CD14-positive monocyte (primary cell): ENCODE data around the gene MRPS27. TPM values are rescaled to one million over a fixed set of nuclear protein-coding genes. Genes with fewer than 3 reads are reported as not detected.

Experiments
- DNase-seq, 3 donors: peaks; one replicate each; pipeline ENCODE4 v3.0.0-alpha.2; 2011 to 2022
- H2AFZ ChIP-seq: 2 replicates; pipeline ENCODE4 v1.6.0; 2012; ENCODE audit warnings: mild to moderate bottlenecking, low read depth, low read length, inconsistent platforms; ENCODE audit not compliant: insufficient read depth, poor library complexity, severe bottlenecking
- H3K27ac ChIP-seq, 2 donors: 1 replicate in 1 of 2; 2 replicates in 1 of 2; pipeline ENCODE4 v1.5.1; 2012 to 2013; ENCODE audit warnings: low read length in 2 of 2, control low read depth in 1 of 2, inconsistent platforms in 1 of 2, low read depth in 1 of 2, mild to moderate bottlenecking in 1 of 2
- H3K27me3 ChIP-seq, 2 donors: one replicate each; pipeline versions ENCODE4 v1.6.0 to v1.6.1; 2011 to 2013; ENCODE audit warnings: low read length in 2 of 2; ENCODE audit not compliant: control insufficient read depth in 2 of 2, insufficient read depth in 2 of 2
- H3K36me3 ChIP-seq, 2 donors: replicated peaks in 1 of 2; 1 replicate in 1 of 2; 2 replicates in 1 of 2; pipeline versions ENCODE4 v1.5.1 to v1.6.1; 2012 to 2013; ENCODE audit warnings: low read length in 2 of 2, control low read depth in 1 of 2, inconsistent platforms in 1 of 2, mild to moderate bottlenecking in 1 of 2; ENCODE audit not compliant: insufficient read depth in 2 of 2, control insufficient read depth in 1 of 2
- H3K4me1 ChIP-seq, 2 donors: 1 replicate in 1 of 2; 2 replicates in 1 of 2; pipeline versions ENCODE4 v1.5.1 to v1.6.1; 2012 to 2013; ENCODE audit warnings: low read length in 2 of 2, control low read depth in 1 of 2, inconsistent platforms in 1 of 2, mild to moderate bottlenecking in 1 of 2, moderate library complexity in 1 of 2; ENCODE audit not compliant: insufficient read depth in 2 of 2, control insufficient read depth in 1 of 2
- H3K4me2 ChIP-seq: replicated peaks from 2 replicates; pipeline ENCODE3; 2012; ENCODE audit warnings: low read length, moderate library complexity, mild to moderate bottlenecking; ENCODE audit not compliant: poor library complexity, severe bottlenecking; ENCODE audit errors: extremely low read depth
- H3K4me3 ChIP-seq, 3 experiments: fragments of 200-600 bp in 1 of 3; sonication (generic) in 1 of 3; replicated peaks in 1 of 3; 1 replicate in 2 of 3; 2 replicates in 1 of 3; pipeline ENCODE4 v1.5.1; 2011 to 2013; ENCODE audit warnings: low read length in 3 of 3, mild to moderate bottlenecking in 3 of 3, control low read depth in 2 of 3, low read depth in 2 of 3, inconsistent platforms in 1 of 3, moderate library complexity in 1 of 3
- H3K79me2 ChIP-seq: 2 replicates; pipeline ENCODE4 v1.6.0; 2012; ENCODE audit warnings: mild to moderate bottlenecking, control low read depth, inconsistent platforms, low read length, moderate library complexity; ENCODE audit not compliant: insufficient read depth
- H3K9ac ChIP-seq: 2 replicates; pipeline ENCODE4 v1.6.0; 2017; ENCODE audit warnings: low read length, mild to moderate bottlenecking; ENCODE audit not compliant: insufficient read depth, poor library complexity, severe bottlenecking
- H3K9me3 ChIP-seq, 2 donors: replicated peaks in 1 of 2; 1 replicate in 1 of 2; 2 replicates in 1 of 2; pipeline versions ENCODE4 v1.5.1 to v1.6.1; 2012 to 2013; ENCODE audit warnings: low read length in 2 of 2, control low read depth in 1 of 2; ENCODE audit not compliant: control insufficient read depth in 1 of 2, insufficient read depth in 1 of 2
- H4K20me1 ChIP-seq: 2 replicates; pipeline ENCODE4 v1.6.0; 2012; ENCODE audit warnings: mild to moderate bottlenecking, low read length, control low read depth, moderate library complexity; ENCODE audit not compliant: insufficient read depth
- H3K27ac Mint-ChIP-seq, 7 donors: one replicate each; pipeline ENCODE4 v1.8.0; 2020; ENCODE audit warnings: mild to moderate bottlenecking in 7 of 7, mixed read lengths in 7 of 7, moderate library complexity in 6 of 7, inconsistent platforms in 2 of 7
- H3K27me3 Mint-ChIP-seq, 3 donors: one replicate each; pipeline ENCODE4 v1.8.0; 2021 to 2022; ENCODE audit warnings: low read depth in 3 of 3, mild to moderate bottlenecking in 3 of 3, mixed read lengths in 3 of 3, moderate library complexity in 3 of 3, inconsistent platforms in 1 of 3
- H3K36me3 Mint-ChIP-seq, 2 donors: one replicate each; pipeline ENCODE4 v1.8.0; 2020; ENCODE audit warnings: mixed read lengths in 2 of 2, inconsistent platforms in 1 of 2, mild to moderate bottlenecking in 1 of 2
- H3K4me1 Mint-ChIP-seq: one replicate; pipeline ENCODE4 v1.8.0; 2020; ENCODE audit warnings: mild to moderate bottlenecking, mixed read lengths
- H3K4me3 Mint-ChIP-seq, 2 donors: one replicate each; pipeline ENCODE4 v1.8.0; 2020; ENCODE audit warnings: mild to moderate bottlenecking in 2 of 2, mixed read lengths in 2 of 2, moderate library complexity in 1 of 2
- H3K9me3 Mint-ChIP-seq, 7 donors: one replicate each; pipeline ENCODE4 v1.8.0; 2020 to 2022; ENCODE audit warnings: mixed read lengths in 7 of 7, mild to moderate bottlenecking in 6 of 7, moderate library complexity in 6 of 7, inconsistent platforms in 2 of 7
- CTCF ChIP-seq: fragments of 200-600 bp; IDR thresholded peaks from one replicate; pipeline ENCODE4 v1.8.0; 2022; ENCODE audit warnings: antibody characterized with exemption, mild to moderate bottlenecking
- WGBS: methylation state at CpG from one replicate; pipeline ENCODE4 v1.1.5; 2013; ENCODE audit warnings: missing lambda C conversion rate; ENCODE audit not compliant: insufficient coverage; 5-methylcytosine and 5-hydroxymethylcytosine counted together
- intact Hi-C, 2 donors: fragments of 100-400 bp; cut with micrococcal nuclease; formaldehyde crosslinking; loops; one replicate each; pipeline versions ENCODE4 v1.15.0 to v1.15.1; 2023
- polyA plus RNA-seq, 3 donors: library from polyadenylated mRNA; depleted of rRNA in 1 of 3; unstranded in 2 of 3; stranded (reverse) in 1 of 3; fragments of 300-500 nt in 2 of 3; fragments of >200 nt in 1 of 3; fragmentation: Illumina TruSeq in 2 of 3; gene quantifications; 1 replicate in 2 of 3; 2 replicates in 1 of 3; pipeline ENCODE4 v1.2.3, GENCODE V29; 2012 to 2021

The MRPS27 gene
- polyA plus RNA-seq, 3 donors: 13.3 to 19.2 (median 15.3) TPM

- H3K9ac ChIP-seq: no peak overlapping the region
- H3K4me2 ChIP-seq: no peak overlapping the region
- Mint-ChIP-seq H3K36me3 (no peaks in the 10 kb centered on the region), H3K4me1 (peaks cover 8% of the 10 kb centered on the region), H3K4me3 (no peak overlapping the region), H3K27ac (no peak overlapping the region), H3K9me3 (peaks cover 3 to 16% (median 8%) of the 10 kb centered on the region in 7 donors), H3K27me3 (peaks cover 3 to 14% (median 8%) of the 10 kb centered on the region in 3 donors)
- no peak overlapping the region for H2AFZ ChIP-seq
- H3K27me3 ChIP-seq: peaks cover 0 to 3% of the 10 kb centered on the region in 2 donors
- no peak overlapping the region for H3K27ac ChIP-seq
- H3K4me3 ChIP-seq: no peak overlapping the region
- no peaks in the 10 kb centered on the region for H4K20me1 ChIP-seq
- TF ChIP-seq CTCF: no peak
- intact Hi-C loops: no loop called here
- H3K9me3 ChIP-seq: peaks cover 0 to 6% of the 10 kb centered on the region in 2 donors
- DNase-seq: no peak
- no peaks in the 10 kb centered on the region for H3K36me3 ChIP-seq
- no peaks in the 10 kb centered on the region for H3K79me2 ChIP-seq
- WGBS: 100% methylated on average over 4 of the region's 5 CpGs
- H3K4me1 ChIP-seq: no peaks in the 10 kb centered on the region
These were observed 122.6 kb downstream of the MRPS27 start for GRCh38 chr5:72197393-72197792.

- no peak overlapping the region for H3K27ac Mint-ChIP-seq
- H3K36me3 Mint-ChIP-seq: no peaks in the 10 kb centered on the region
- H3K9me3 Mint-ChIP-seq: peaks cover 3 to 16% (median 8%) of the 10 kb centered on the region in 7 donors
- Histone ChIP-seq H3K27ac (no peak overlapping the region), H2AFZ (no peak overlapping the region), H3K79me2 (no peaks in the 10 kb centered on the region), H3K9me3 (peaks cover 0 to 6% of the 10 kb centered on the region in 2 donors), H3K36me3 (no peaks in the 10 kb centered on the region), H3K9ac (no peak overlapping the region), H4K20me1 (no peaks in the 10 kb centered on the region), H3K4me2 (no peak overlapping the region), H3K4me1 (no peaks in the 10 kb centered on the region), H3K27me3 (peaks cover 3% of the 10 kb centered on the region in 2 donors), H3K4me3 (no peak overlapping the region)
- DNase-seq: no peak
- peaks cover 3 to 14% (median 11%) of the 10 kb centered on the region in 3 donors for H3K27me3 Mint-ChIP-seq
- H3K4me1 Mint-ChIP-seq: peaks cover 8% of the 10 kb centered on the region
- TF ChIP-seq CTCF: no peak
- intact Hi-C loops: no loop called here
- no peak overlapping the region for H3K4me3 Mint-ChIP-seq
- 92% methylated on average over 10 of the region's 10 CpGs for WGBS
These were observed 124.5 kb downstream of the MRPS27 start for GRCh38 chr5:72195581-72195980.
